Loucy (cell line): ENCODE measurements around the gene FSIP2.

Experiments
- H2AFZ ChIP-seq: fragments of 200-600 bp; sonication (generic); 2 replicates; pipeline ENCODE4 v1.6.0; 2016; ENCODE audit warnings: antibody characterized with exemption, mild to moderate bottlenecking, low read length, moderate library complexity
- H3F3A ChIP-seq: fragments of 200-600 bp; 2 replicates; pipeline ENCODE4 v1.6.0; 2016; ENCODE audit warnings: antibody characterized with exemption, low read depth, mild to moderate bottlenecking
- H3K27me3 ChIP-seq: fragments of 200-600 bp; sonication (generic); 2 replicates; pipeline ENCODE4 v1.6.1; 2014; ENCODE audit warnings: low read length, mild to moderate bottlenecking; ENCODE audit not compliant: insufficient read depth, poor library complexity, severe bottlenecking
- H3K36me3 ChIP-seq: fragments of 200-600 bp; sonication (generic); 2 replicates; pipeline ENCODE4 v1.6.1; 2016; ENCODE audit warnings: low read length; ENCODE audit not compliant: insufficient read depth
- H3K4me1 ChIP-seq: fragments of 200-600 bp; sonication (generic); 2 replicates; pipeline ENCODE4 v1.5.1; 2014; ENCODE audit warnings: low read length, mild to moderate bottlenecking; ENCODE audit not compliant: insufficient read depth, poor library complexity, severe bottlenecking
- H3K4me2 ChIP-seq: fragments of 200-600 bp; sonication (generic); 2 replicates; pipeline ENCODE4 v1.6.0; 2014; ENCODE audit warnings: antibody characterized with exemption, low read length, low read depth, mild to moderate bottlenecking; ENCODE audit not compliant: poor library complexity, severe bottlenecking
- H3K4me3 ChIP-seq: fragments of 200-600 bp; sonication (generic); 2 replicates; pipeline ENCODE4 v1.5.1; 2014; ENCODE audit warnings: low read length, mild to moderate bottlenecking, mixed read lengths; ENCODE audit not compliant: poor library complexity, severe bottlenecking
- H3K79me2 ChIP-seq: fragments of 200-600 bp; sonication (generic); 2 replicates; pipeline ENCODE4 v1.6.1; 2014; ENCODE audit warnings: low read length; ENCODE audit not compliant: insufficient read depth
- H3K9ac ChIP-seq: fragments of 200-600 bp; sonication (generic); 2 replicates; pipeline ENCODE4 v1.6.0; 2014; ENCODE audit warnings: mild to moderate bottlenecking, low read depth, low read length, moderate library complexity; ENCODE audit not compliant: poor library complexity, severe bottlenecking
- H3K9me2 ChIP-seq: fragments of 200-600 bp; sonication (generic); replicated peaks from 2 replicates; pipeline ENCODE4 v1.6.1; 2016; ENCODE audit warnings: low read depth, low read length, mixed read lengths
- H3K9me3 ChIP-seq: fragments of 200-600 bp; sonication (generic); 2 replicates; pipeline ENCODE4 v1.6.1; 2014; ENCODE audit warnings: mild to moderate bottlenecking, antibody characterized with exemption, low read length, low read depth; ENCODE audit not compliant: insufficient read depth
- H4K20me1 ChIP-seq: fragments of 200-600 bp; sonication (generic); 2 replicates; pipeline ENCODE4 v1.6.0; 2014; ENCODE audit warnings: antibody characterized with exemption, low read length, mild to moderate bottlenecking; ENCODE audit not compliant: insufficient read depth, poor library complexity, severe bottlenecking
- CTCF ChIP-seq: fragments of 200-600 bp; sonication (generic); conservative IDR thresholded peaks from 2 replicates; pipeline ENCODE4 v1.5.1; 2014; ENCODE audit warnings: mild to moderate bottlenecking, antibody characterized with exemption, low read length
- EZH2phosphoT487 ChIP-seq: fragments of 200-600 bp; IDR thresholded peaks from 2 replicates; pipeline ENCODE4 v1.6.1; 2018; ENCODE audit warnings: antibody characterized with exemption, mild to moderate bottlenecking, moderate library complexity, borderline replicate concordance

The FSIP2 gene

GRCh38 chr2:185821467-185821866 is 82.9 kb downstream of the FSIP2 start:
- no peaks in the 10 kb centered on the region for H3K9me2 ChIP-seq
- TF ChIP-seq CTCF, result no peak
- no peak for TF ChIP-seq EZH2phosphoT487
- H4K20me1 ChIP-seq, result no peaks in the 10 kb centered on the region
- no peaks in the 10 kb centered on the region for H3F3A ChIP-seq
- no peaks in the 10 kb centered on the region for H3K27me3 ChIP-seq
- no peak overlapping the region for H3K4me2 ChIP-seq
- H3K36me3 ChIP-seq, result no peaks in the 10 kb centered on the region
- no peak overlapping the region for H2AFZ ChIP-seq
- no peaks in the 10 kb centered on the region for H3K79me2 ChIP-seq
- H3K9me3 ChIP-seq, result peaks cover 3% of the 10 kb centered on the region; the same call in 1 of the 2 replicates
- no peak overlapping the region for H3K9ac ChIP-seq
- no peak overlapping the region for H3K4me3 ChIP-seq
- H3K4me1 ChIP-seq, result no peaks in the 10 kb centered on the region

- Histone ChIP-seq H3K9me2 (no peaks in the 10 kb centered on the region), H3K4me1 (no peaks in the 10 kb centered on the region), H2AFZ (no peak overlapping the region), H4K20me1 (no peaks in the 10 kb centered on the region), H3K9ac (no peak overlapping the region), H3K4me3 (no peak overlapping the region), H3K9me3 (no peaks in the 10 kb centered on the region), H3F3A (no peaks in the 10 kb centered on the region), H3K4me2 (no peak overlapping the region), H3K79me2 (no peaks in the 10 kb centered on the region), H3K27me3 (no peaks in the 10 kb centered on the region), H3K36me3 (no peaks in the 10 kb centered on the region)
- no peak for TF ChIP-seq EZH2phosphoT487
- TF ChIP-seq CTCF, result no peak
Observed at GRCh38 chr2:185823773-185824172, 85.2 kb downstream of the FSIP2 start.

- H3K4me1 ChIP-seq, result no peaks in the 10 kb centered on the region
- H2AFZ ChIP-seq, result no peak overlapping the region
- no peak overlapping the region for H3K4me3 ChIP-seq
- TF ChIP-seq CTCF, result no peak
- TF ChIP-seq EZH2phosphoT487, result no peak
- no peaks in the 10 kb centered on the region for H3K9me3 ChIP-seq
- H3K4me2 ChIP-seq, result no peak overlapping the region
- no peak overlapping the region for H3K9ac ChIP-seq
- H3K27me3 ChIP-seq, result no peaks in the 10 kb centered on the region
- no peaks in the 10 kb centered on the region for H3K9me2 ChIP-seq
- no peaks in the 10 kb centered on the region for H3K36me3 ChIP-seq
- no peaks in the 10 kb centered on the region for H3K79me2 ChIP-seq
- H4K20me1 ChIP-seq, result no peaks in the 10 kb centered on the region
- no peaks in the 10 kb centered on the region for H3F3A ChIP-seq
Observed at GRCh38 chr2:185825557-185825956, 87.0 kb downstream of the FSIP2 start.
